ENCODE results near the gene ERC1. TPM values are rescaled to one million over a fixed set of nuclear protein-coding genes. Genes with fewer than 3 reads are reported as not detected.

ERC1 gene
- total RNA-seq, 1 experiment from 2014 or later = 55.1 TPM

GRCh38 chr12:1256991-1257390 is 266.0 kb downstream of the ERC1 start:
- Mint-ChIP-seq H3K4me3 (ENCODE audit: unreplicated experiment) (no peak overlapping the region), H3K27ac (ENCODE audit: low read depth, unreplicated experiment) (no peak overlapping the region), H3K36me3 (ENCODE audit: insufficient read depth, unreplicated experiment) (peaks cover 10% of the 10 kb centered on the region), H3K4me1 (ENCODE audit: insufficient read depth, unreplicated experiment) (peaks cover 6% of the 10 kb centered on the region), H3K9me3 (ENCODE audit: unreplicated experiment) (no peaks in the 10 kb centered on the region), H3K27me3 (ENCODE audit: insufficient read depth, unreplicated experiment) (no peaks in the 10 kb centered on the region)
- TF ChIP-seq, protein P1, sequence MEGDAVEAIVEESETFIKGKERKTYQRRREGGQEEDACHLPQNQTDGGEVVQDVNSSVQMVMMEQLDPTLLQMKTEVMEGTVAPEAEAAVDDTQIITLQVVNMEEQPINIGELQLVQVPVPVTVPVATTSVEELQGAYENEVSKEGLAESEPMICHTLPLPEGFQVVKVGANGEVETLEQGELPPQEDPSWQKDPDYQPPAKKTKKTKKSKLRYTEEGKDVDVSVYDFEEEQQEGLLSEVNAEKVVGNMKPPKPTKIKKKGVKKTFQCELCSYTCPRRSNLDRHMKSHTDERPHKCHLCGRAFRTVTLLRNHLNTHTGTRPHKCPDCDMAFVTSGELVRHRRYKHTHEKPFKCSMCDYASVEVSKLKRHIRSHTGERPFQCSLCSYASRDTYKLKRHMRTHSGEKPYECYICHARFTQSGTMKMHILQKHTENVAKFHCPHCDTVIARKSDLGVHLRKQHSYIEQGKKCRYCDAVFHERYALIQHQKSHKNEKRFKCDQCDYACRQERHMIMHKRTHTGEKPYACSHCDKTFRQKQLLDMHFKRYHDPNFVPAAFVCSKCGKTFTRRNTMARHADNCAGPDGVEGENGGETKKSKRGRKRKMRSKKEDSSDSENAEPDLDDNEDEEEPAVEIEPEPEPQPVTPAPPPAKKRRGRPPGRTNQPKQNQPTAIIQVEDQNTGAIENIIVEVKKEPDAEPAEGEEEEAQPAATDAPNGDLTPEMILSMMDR (IDR thresholded peaks at IDR 0.05; ENCODE audit: unreplicated experiment) = no peak
- CTCF ChIA-PET = interaction anchor here (1.9 kb wide), 1 partner anchor 21 kb away, joined by 5 read pairs; no protein-coding TSS in a partner anchor
- POLR2A ChIA-PET = no interaction called here
- intact Hi-C loops (cut with micrococcal nuclease) = no loop called here
- no TSS peak for BruUV-seq (replicated peaks)
- DNase-seq (ENCODE audit: unreplicated experiment) = no peak

DNA sequence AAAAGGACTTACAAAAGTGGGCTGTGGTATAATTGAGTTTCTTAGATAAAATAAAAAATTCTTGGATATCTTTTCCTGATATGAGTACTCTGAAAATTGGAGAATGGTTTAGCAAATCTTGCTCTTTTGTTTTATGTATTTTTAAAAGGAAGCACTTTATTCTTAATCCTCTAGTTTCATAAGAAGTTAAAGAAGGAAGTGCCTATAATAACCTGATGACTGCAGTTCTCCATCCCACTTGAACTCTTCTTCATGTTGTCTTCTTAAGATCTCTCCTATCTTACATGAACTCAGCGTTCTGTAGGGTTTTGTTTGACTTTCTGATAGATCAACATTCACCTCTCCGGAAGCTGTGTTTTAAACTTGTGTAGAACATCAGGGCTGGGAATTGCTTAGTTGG is 271.0 kb downstream of the ERC1 start:
- POLR2A ChIA-PET = interaction anchor here (0.5 kb wide), 1 partner anchor 470 kb away, joined by 3 read pairs; no protein-coding TSS in a partner anchor
- H3K27me3 Mint-ChIP-seq (ENCODE audit: insufficient read depth, unreplicated experiment) = no peaks in the 10 kb centered on the region
- H3K27ac Mint-ChIP-seq (ENCODE audit: low read depth, unreplicated experiment) = no peak overlapping the region
- intact Hi-C loops (cut with micrococcal nuclease) = no loop called here
- peaks cover 22% of the 10 kb centered on the region for H3K36me3 Mint-ChIP-seq (ENCODE audit: insufficient read depth, unreplicated experiment)
- no peak overlapping the region for H3K4me3 Mint-ChIP-seq (ENCODE audit: unreplicated experiment)
- no TSS peak for BruUV-seq (replicated peaks)
- H3K4me1 Mint-ChIP-seq (ENCODE audit: insufficient read depth, unreplicated experiment) = peaks cover 6% of the 10 kb centered on the region
- TF ChIP-seq, protein P1 (IDR thresholded peaks at IDR 0.05; ENCODE audit: unreplicated experiment) = no peak
- DNase-seq (ENCODE audit: unreplicated experiment) = no peak
- CTCF ChIA-PET = no interaction called here
- H3K9me3 Mint-ChIP-seq (ENCODE audit: unreplicated experiment) = no peaks in the 10 kb centered on the region

GRCh38 chr12:1267243-1267642 is 276.2 kb downstream of the ERC1 start:
- BruUV-seq (replicated peaks) = no TSS peak
- Mint-ChIP-seq H3K9me3 (ENCODE audit: unreplicated experiment) (no peaks in the 10 kb centered on the region), H3K27me3 (ENCODE audit: insufficient read depth, unreplicated experiment) (no peaks in the 10 kb centered on the region), H3K27ac (ENCODE audit: low read depth, unreplicated experiment) (no peak overlapping the region), H3K4me1 (ENCODE audit: insufficient read depth, unreplicated experiment) (no peaks in the 10 kb centered on the region), H3K4me3 (ENCODE audit: unreplicated experiment) (no peak overlapping the region), H3K36me3 (ENCODE audit: insufficient read depth, unreplicated experiment) (peaks cover 28% of the 10 kb centered on the region)
- no peak for DNase-seq (ENCODE audit: unreplicated experiment)
- ChIA-PET POLR2A (interaction anchor here (0.8 to 1.0 kb wide), 2 partner anchors 50 to 150 kb away, joined by 3 read pairs; no protein-coding TSS in a partner anchor), CTCF (interaction anchor here (0.6 to 0.7 kb wide), 2 partner anchors 52 to 149 kb away, joined by 3 read pairs; no protein-coding TSS in a partner anchor)
- TF ChIP-seq, protein P1 (IDR thresholded peaks at IDR 0.05; ENCODE audit: unreplicated experiment) = no peak
- intact Hi-C loops (cut with micrococcal nuclease) = no loop called here

DNA sequence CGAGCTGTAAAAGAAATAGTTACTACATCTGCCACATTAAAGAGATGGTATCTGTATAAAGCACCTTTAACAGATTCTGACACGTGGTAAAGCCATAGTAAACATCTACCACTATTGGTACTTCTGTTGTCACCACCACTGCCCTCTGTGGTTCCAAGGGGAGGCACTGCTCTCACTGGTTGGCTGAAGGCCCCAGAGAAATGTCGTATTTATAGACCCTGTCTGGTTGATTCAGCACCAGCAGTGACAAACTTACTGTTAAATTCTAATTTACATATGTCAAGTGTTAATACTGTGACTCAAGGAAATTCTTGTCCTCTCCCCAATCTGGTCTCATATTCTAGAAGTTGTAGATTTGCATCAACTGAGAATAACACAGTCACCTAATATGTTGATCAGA is 281.1 kb downstream of the ERC1 start:
- no peaks in the 10 kb centered on the region for H3K9me3 Mint-ChIP-seq (ENCODE audit: unreplicated experiment)
- BruUV-seq (replicated peaks) = no TSS peak
- no peaks in the 10 kb centered on the region for H3K27me3 Mint-ChIP-seq (ENCODE audit: insufficient read depth, unreplicated experiment)
- H3K27ac Mint-ChIP-seq (ENCODE audit: low read depth, unreplicated experiment) = no peak overlapping the region
- intact Hi-C loops (cut with micrococcal nuclease) = no loop called here
- TF ChIP-seq, protein P1 (IDR thresholded peaks at IDR 0.05; ENCODE audit: unreplicated experiment) = no peak
- H3K4me1 Mint-ChIP-seq (ENCODE audit: insufficient read depth, unreplicated experiment) = no peaks in the 10 kb centered on the region
- CTCF ChIA-PET = interaction anchor here (0.7 kb wide), 1 partner anchor 35 kb away, joined by 3 read pairs; no protein-coding TSS in a partner anchor
- POLR2A ChIA-PET = no interaction called here
- peaks cover 6% of the 10 kb centered on the region for H3K36me3 Mint-ChIP-seq (ENCODE audit: insufficient read depth, unreplicated experiment)
- H3K4me3 Mint-ChIP-seq (ENCODE audit: unreplicated experiment) = no peak overlapping the region
- no peak for DNase-seq (ENCODE audit: unreplicated experiment)
